Psoas muscle (tissue), 8 donors: ENCODE data around the gene KLHL9. TPM values are rescaled to one million over a fixed set of nuclear protein-coding genes. Genes with fewer than 3 reads are reported as not detected.
"Not testable (repeated sequence)": the region's sequence is repeated elsewhere in the genome, so short reads cannot be mapped to it uniquely, and the experiment has no call there.

Experiments
- ATAC-seq, 4 donors: fragments of 200-7000 bp; cut with Tn5 transposase; one replicate each; pipeline ENCODE4 v1.9.1; 2020; ENCODE audit warnings: moderate library complexity in 3 of 4, mild to moderate bottlenecking in 2 of 4
- DNase-seq, 2 donors: peaks; one replicate each; pipeline ENCODE4 v3.0.0-alpha.2; 2020
- H3K27ac ChIP-seq: fragments of 200-600 bp; one replicate; pipeline ENCODE4 v1.8.0; 2022
- H3K27me3 ChIP-seq, 3 donors: fragments of 200-600 bp in 1 of 3; one replicate each; pipeline versions ENCODE4 v1.6.1 to v1.8.0; 2013 to 2022; ENCODE audit warnings: low read length in 2 of 3, mild to moderate bottlenecking in 2 of 3, moderate library complexity in 1 of 3; ENCODE audit not compliant: insufficient read depth in 3 of 3
- H3K36me3 ChIP-seq, 2 donors: fragments of 200-600 bp in 1 of 2; one replicate each; pipeline versions ENCODE4 v1.6.1 to v1.8.0; 2013 to 2022; ENCODE audit warnings: low read depth in 1 of 2, mild to moderate bottlenecking in 1 of 2, moderate library complexity in 1 of 2; ENCODE audit not compliant: insufficient read depth in 1 of 2
- H3K4me1 ChIP-seq: fragments of 200-600 bp; one replicate; pipeline ENCODE4 v1.8.0; 2022
- H3K4me3 ChIP-seq: fragments of 200-600 bp; one replicate; pipeline ENCODE4 v1.8.0; 2022; ENCODE audit warnings: mild to moderate bottlenecking
- H3K9me3 ChIP-seq: fragments of 200-600 bp; one replicate; pipeline ENCODE4 v1.8.0; 2022
- WGBS, 3 donors: extraction: QIAGEN DNeasy Blood & Tissue Kit; methylation state at CpG; one replicate each; pipeline versions ENCODE4 v1.1.6 to v1.1.7; 2013; 5-methylcytosine and 5-hydroxymethylcytosine counted together
- intact Hi-C, 2 donors: fragments of 100-400 bp; cut with DNase I; formaldehyde crosslinking; loops; one replicate each; pipeline versions ENCODE4 v1.11.0 to v1.14.2; 2022
- long read RNA-seq, 2 donors: library from polyadenylated mRNA; unstranded; transcript quantifications; one replicate each; pipeline ENCODE4 v2.0.0, GENCODE V29; 2021
- polyA plus RNA-seq, 3 donors: library from polyadenylated mRNA; stranded (reverse); fragments of 200-250 nt; gene quantifications; one replicate each; pipeline ENCODE4 v1.2.3, GENCODE V29; 2013
- total RNA-seq, 4 donors: library from RNA; stranded (reverse); fragmentation: NEBNext Ultra II Directional in 2 of 4; extraction: Animal tissue kit (Norgen Biotek cat#: 25700) in 2 of 4; gene quantifications; one replicate each; pipeline versions ENCODE4 v1.2.1 to v1.2.4, GENCODE V29; 2021 to 2023
- TF ChIP-seq, protein P1 (sequence below): fragments of 200-600 bp; IDR thresholded peaks from one replicate; pipeline ENCODE4 v1.8.0; 2022; ENCODE audit warnings: antibody characterized with exemption
- donor health status: healthy with polysubstance abuse.
- donor health status: DM: no; HTN: no; CAD: no; lungs with moderate emphysema.
- donor health status: Bipolar disorder and iron deficiency.
- donor health status: healthy.
- donor health status: DM: yes; HTN: yes; CAD: no.
- donor health status: DM: no; HTN: no; CAD: no.
- donor health status: DM: no; HTN: no; CAD: no.
- donor health status: DM: yes; HTN: yes; CAD: no.

KLHL9 gene, protein sequence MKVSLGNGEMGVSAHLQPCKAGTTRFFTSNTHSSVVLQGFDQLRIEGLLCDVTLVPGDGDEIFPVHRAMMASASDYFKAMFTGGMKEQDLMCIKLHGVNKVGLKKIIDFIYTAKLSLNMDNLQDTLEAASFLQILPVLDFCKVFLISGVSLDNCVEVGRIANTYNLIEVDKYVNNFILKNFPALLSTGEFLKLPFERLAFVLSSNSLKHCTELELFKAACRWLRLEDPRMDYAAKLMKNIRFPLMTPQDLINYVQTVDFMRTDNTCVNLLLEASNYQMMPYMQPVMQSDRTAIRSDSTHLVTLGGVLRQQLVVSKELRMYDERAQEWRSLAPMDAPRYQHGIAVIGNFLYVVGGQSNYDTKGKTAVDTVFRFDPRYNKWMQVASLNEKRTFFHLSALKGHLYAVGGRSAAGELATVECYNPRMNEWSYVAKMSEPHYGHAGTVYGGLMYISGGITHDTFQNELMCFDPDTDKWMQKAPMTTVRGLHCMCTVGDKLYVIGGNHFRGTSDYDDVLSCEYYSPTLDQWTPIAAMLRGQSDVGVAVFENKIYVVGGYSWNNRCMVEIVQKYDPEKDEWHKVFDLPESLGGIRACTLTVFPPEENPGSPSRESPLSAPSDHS
- total RNA-seq (10 to 100 TPM in 1 of 4 donors, 1 to 10 TPM in 3; 7.5 to 10.2 (median 8.0) TPM), polyA plus RNA-seq (1 to 10 TPM; 3.6 to 8.4 (median 5.2) TPM)
- long read RNA-seq, donor 1, full-length matches to known transcripts = 13 of 14 reads
- long read RNA-seq, donor 1, partial matches to known transcripts = 0 of 14 reads
- long read RNA-seq, donor 1, other reads (novel, unspliced or antisense) = 1 of 14 reads
- long read RNA-seq, donor 2, full-length matches to known transcripts = 19 of 23 reads
- long read RNA-seq, donor 2, partial matches to known transcripts = 0 of 23 reads
- long read RNA-seq, donor 2, other reads (novel, unspliced or antisense) = 4 of 23 reads

DNA sequence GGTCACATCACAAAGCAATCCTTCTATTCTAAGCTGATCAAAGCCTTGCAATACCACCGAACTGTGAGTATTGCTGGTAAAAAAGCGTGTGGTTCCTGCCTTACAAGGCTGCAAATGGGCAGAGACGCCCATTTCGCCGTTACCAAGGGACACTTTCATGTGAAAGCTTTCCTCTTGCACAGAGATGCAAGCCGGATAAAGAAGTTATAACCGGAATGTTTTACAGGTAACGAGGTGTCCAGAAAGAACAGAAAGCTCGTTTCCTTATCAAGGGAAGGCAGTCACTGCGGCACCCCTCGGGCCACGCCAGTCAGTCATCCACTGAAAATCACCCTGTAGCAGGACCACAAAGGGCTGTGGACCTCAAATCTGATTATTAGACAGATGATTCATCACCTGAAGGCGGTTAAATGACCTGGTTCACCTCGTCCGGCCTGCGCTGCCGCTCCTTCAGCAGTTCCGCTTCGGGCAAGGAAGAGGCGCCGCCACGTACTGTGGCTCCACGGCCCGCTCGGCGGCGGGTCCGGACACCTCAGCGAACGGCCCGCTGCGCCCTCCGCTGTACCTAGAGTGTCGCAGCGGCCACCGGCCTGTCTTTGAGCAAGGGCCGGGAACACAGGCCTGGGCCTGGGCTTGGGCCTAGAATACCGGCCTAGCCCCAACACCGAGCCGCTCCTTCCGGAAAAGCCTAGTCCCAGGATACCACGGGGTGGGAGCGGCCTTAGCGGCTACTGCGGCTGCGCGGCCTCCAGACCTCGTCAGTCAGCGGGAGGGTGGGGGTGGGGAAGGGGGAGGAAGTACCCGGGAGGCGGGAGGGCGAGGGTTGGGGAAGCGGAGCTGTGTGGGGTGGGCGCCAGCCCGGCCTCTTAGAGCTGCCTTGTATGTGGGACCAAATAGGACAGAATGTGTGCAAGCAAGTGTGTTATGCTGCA, at the start of gene KLHL9:
Gene KLHL9 (minus strand): TSS at position 704 of the 932 bp plus-strand sequence. CDS start 545 bp downstream, at position 159.
- Histone ChIP-seq H3K9me3 (no peaks in the 10 kb centered on the region), H3K36me3 (peaks cover 6 to 8% of the 10 kb centered on the region in 2 donors), H3K4me1 (peaks cover 41% of the 10 kb centered on the region), H3K27ac (peak within 1 kb of the TSS; percentile 98), H3K27me3 (no peaks in the 10 kb centered on the region), H3K4me3 (peak within 1 kb of the TSS; percentile 96)
- TF ChIP-seq, protein P1, sequence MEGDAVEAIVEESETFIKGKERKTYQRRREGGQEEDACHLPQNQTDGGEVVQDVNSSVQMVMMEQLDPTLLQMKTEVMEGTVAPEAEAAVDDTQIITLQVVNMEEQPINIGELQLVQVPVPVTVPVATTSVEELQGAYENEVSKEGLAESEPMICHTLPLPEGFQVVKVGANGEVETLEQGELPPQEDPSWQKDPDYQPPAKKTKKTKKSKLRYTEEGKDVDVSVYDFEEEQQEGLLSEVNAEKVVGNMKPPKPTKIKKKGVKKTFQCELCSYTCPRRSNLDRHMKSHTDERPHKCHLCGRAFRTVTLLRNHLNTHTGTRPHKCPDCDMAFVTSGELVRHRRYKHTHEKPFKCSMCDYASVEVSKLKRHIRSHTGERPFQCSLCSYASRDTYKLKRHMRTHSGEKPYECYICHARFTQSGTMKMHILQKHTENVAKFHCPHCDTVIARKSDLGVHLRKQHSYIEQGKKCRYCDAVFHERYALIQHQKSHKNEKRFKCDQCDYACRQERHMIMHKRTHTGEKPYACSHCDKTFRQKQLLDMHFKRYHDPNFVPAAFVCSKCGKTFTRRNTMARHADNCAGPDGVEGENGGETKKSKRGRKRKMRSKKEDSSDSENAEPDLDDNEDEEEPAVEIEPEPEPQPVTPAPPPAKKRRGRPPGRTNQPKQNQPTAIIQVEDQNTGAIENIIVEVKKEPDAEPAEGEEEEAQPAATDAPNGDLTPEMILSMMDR = no peak
- 0 to 1% (median 0%) methylated on average over 53 to 55 of the region's 55 CpGs for WGBS, 3 donors
- intact Hi-C loops = loop anchor here in 1 of 2 donors (10.0 kb wide), 1 partner anchor 460 kb away; no protein-coding TSS in a partner anchor
- peak; percentile 99 to 100 (median 99) for ATAC-seq
- peak; percentile 93 to 97 for DNase-seq

DNA sequence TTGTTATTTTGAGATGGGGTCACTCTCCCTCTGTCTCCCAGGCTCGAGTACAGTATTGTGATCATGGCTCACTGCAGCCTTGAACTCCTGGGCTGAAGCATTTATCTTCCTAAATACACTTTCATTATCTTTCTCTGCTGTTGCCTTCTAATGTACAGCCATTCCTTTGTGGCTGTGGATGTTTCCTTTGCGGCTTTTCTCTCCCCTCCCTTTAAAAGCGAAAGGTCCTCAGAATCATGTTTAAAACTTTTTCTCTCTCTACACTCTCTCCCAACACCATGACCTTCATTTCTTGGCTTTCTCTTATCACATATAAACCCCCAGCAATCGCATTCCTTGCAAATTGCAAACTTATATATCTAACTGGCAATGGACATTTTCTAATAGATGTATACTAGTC, 48.4 kb upstream of the KLHL9 start:
- TF ChIP-seq, protein P1 = no peak
- 71 to 78% (median 76%) methylated on average over 4 of the region's 4 CpGs for WGBS, 3 donors
- no peak for DNase-seq
- H3K36me3 ChIP-seq = no peaks in the 10 kb centered on the region
- ATAC-seq = no peak
- H3K4me3 ChIP-seq = no peak overlapping the region
- intact Hi-C loops = loop anchor here in 1 of 2 donors (10.0 kb wide), 1 partner anchor 61 kb away; the partner anchor contains the start of gene IFNA1
- H3K27me3 ChIP-seq = peaks cover 2 to 25% (median 8%) of the 10 kb centered on the region in 3 donors
- no peak overlapping the region for H3K27ac ChIP-seq
- no peaks in the 10 kb centered on the region for H3K4me1 ChIP-seq
- H3K9me3 ChIP-seq = no peaks in the 10 kb centered on the region

DNA sequence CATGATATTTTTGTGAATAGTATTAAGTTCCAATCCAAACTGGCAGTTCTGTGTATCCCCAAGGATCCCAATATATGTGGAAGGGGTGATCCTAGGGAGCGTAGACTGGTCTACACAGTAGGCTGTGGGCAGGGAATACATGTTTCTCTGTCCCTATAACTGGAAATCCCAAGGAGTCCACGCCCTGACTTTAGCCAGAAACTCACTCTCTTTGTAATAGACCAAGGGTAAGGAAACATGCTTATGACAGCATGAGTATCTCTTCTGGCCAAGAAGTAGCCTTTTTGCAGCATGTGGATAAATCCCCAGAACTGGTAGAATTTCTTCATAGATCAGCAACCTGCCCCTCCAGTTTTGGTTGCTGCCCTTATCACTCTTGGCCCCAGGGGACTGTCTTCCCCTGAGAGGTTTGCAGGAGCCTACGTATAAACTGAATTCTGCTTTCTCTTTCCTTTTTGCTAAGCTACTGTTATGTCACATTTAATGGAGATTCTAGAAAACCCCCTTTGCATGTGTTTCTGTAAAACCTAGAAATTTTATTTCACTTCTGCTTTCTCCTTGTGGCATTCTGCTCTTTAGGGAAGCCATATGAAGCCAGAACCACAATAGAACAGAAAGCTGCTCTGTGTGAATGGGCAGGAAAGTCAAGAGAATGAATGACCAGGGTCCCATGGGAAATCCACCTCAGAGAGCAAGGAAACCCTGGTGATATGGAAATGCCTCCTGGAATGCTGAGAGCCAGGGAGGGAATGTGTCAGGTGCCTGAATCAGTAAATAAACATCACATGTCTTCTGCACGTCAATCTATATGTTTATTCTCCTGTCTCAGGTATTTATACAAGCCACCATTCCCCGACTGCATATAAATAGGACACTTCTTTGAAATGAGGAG, 46.5 kb upstream of the KLHL9 start:
- Histone ChIP-seq H3K27me3 (peaks cover 2 to 28% (median 4%) of the 10 kb centered on the region in 3 donors), H3K9me3 (no peaks in the 10 kb centered on the region), H3K4me1 (no peaks in the 10 kb centered on the region), H3K4me3 (no peak overlapping the region), H3K36me3 (no peaks in the 10 kb centered on the region), H3K27ac (no peak overlapping the region)
- 40 to 49% (median 42%) methylated on average over 5 of the region's 5 CpGs for WGBS, 3 donors
- TF ChIP-seq, protein P1 = no peak
- intact Hi-C loops = loop anchor here in 1 of 2 donors (10.0 kb wide), 1 partner anchor 63 kb away; the partner anchor contains the start of gene IFNA1
- no peak for ATAC-seq
- DNase-seq = no peak

DNA sequence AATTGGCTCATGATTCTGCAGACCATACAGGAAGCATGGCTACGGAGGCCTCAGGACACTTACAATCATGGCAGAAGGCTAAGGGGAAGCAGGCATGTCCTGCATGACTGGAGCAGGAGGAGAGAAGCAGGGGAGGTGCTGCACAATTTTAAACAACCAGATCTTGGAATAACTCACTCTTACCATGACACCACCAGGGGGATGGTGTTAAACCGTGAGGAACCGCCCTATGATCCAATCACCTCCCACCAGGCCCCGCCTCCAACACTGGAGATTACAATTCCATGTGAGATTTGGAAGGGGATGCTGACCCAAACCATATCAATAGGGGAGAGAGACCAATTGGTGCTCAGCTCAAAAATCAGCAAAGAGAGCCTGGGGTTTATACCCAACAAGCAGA, 36.3 kb upstream of the KLHL9 start:
- ATAC-seq, intact Hi-C loops, H3K27ac ChIP-seq, H3K4me1 ChIP-seq, H3K9me3 ChIP-seq, H3K36me3 ChIP-seq, H3K27me3 ChIP-seq, DNase-seq, H3K4me3 ChIP-seq: not testable (repeated sequence)
- WGBS, 3 donors = 61 to 63% (median 62%) methylated on average over 4 of the region's 4 CpGs
